Measurements from ENCODE around the gene RBM4. TPM values are rescaled to one million over a fixed set of nuclear protein-coding genes. Genes with fewer than 3 reads are reported as not detected.

RBM4 gene
- total and polyA plus RNA-seq, 9 of the 15 experiments (the other 6 are each of a cell fraction or from before 2014, with no cell fraction given) = 81.6 to 233 (median 122) TPM

DNA sequence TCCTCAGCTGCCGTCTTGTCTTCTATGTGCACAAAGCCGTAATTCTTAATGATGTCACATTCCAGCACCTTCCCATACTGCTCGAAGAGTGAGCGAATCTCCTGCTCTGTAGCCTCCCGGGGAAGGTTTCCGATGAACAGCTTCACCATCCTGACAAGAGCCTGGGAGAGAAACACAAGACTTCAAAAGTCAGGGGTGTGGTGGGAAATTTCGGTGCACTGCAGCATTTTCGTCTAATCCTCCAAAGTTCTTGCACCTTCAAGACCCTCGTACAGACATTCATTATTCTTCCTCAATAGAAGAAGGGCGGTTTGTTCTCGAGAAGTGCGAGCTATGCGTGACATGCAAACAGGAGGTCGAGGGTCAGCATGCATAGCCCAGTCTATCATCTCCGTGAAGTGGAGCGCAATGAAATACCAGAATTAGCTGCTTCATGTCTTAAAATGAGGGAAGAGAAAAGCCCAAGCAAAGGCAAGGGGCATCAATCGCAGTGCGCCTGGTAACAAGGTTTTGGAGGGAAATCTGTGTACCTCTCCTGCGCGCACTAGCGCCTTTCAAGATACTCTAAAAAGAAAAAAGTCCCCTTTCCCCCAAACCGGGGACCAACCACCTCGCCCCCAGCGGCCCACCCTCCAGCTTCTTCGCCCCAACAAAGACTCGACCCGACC is 38.6 kb downstream of the RBM4 start (continued):
- 0 out of 2 replicates have a peak, but pooled peaks have one; percentile 11 for TF ChIP-seq ZNF592 (IDR thresholded peaks at IDR 0.05)
- TF ChIP-seq, protein P1, sequence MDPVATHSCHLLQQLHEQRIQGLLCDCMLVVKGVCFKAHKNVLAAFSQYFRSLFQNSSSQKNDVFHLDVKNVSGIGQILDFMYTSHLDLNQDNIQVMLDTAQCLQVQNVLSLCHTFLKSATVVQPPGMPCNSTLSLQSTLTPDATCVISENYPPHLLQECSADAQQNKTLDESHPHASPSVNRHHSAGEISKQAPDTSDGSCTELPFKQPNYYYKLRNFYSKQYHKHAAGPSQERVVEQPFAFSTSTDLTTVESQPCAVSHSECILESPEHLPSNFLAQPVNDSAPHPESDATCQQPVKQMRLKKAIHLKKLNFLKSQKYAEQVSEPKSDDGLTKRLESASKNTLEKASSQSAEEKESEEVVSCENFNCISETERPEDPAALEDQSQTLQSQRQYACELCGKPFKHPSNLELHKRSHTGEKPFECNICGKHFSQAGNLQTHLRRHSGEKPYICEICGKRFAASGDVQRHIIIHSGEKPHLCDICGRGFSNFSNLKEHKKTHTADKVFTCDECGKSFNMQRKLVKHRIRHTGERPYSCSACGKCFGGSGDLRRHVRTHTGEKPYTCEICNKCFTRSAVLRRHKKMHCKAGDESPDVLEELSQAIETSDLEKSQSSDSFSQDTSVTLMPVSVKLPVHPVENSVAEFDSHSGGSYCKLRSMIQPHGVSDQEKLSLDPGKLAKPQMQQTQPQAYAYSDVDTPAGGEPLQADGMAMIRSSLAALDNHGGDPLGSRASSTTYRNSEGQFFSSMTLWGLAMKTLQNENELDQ (CRISPR knock-in tag; IDR thresholded peaks at IDR 0.05; ENCODE audit: borderline replicate concordance) = no peak
- no peak for TF ChIP-seq PYGO2 (tag; IDR thresholded peaks at IDR 0.05)
- TF ChIP-seq HDAC1 (IDR thresholded peaks at IDR 0.05) = 0 out of 4 replicates have a peak, but pooled peaks of 1 of the 2 experiments have one; percentile 4
- no peak for TF ChIP-seq HDAC8 (tag; IDR thresholded peaks at IDR 0.05)
- TF ChIP-seq CHD2 (IDR thresholded peaks at IDR 0.05; ENCODE audit: low read depth, low read length) = no peak
- TF ChIP-seq, protein P2, sequence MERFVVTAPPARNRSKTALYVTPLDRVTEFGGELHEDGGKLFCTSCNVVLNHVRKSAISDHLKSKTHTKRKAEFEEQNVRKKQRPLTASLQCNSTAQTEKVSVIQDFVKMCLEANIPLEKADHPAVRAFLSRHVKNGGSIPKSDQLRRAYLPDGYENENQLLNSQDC (CRISPR knock-in tag; IDR thresholded peaks at IDR 0.05) = no peak
- TF ChIP-seq POLR2A (conservative IDR thresholded peaks at IDR 0.05) = no peak
- TF ChIP-seq, protein P3, sequence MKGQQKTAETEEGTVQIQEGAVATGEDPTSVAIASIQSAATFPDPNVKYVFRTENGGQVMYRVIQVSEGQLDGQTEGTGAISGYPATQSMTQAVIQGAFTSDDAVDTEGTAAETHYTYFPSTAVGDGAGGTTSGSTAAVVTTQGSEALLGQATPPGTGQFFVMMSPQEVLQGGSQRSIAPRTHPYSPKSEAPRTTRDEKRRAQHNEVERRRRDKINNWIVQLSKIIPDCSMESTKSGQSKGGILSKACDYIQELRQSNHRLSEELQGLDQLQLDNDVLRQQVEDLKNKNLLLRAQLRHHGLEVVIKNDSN (CRISPR knock-in tag; IDR thresholded peaks at IDR 0.05) = no peak
- TF ChIP-seq, protein P4, sequence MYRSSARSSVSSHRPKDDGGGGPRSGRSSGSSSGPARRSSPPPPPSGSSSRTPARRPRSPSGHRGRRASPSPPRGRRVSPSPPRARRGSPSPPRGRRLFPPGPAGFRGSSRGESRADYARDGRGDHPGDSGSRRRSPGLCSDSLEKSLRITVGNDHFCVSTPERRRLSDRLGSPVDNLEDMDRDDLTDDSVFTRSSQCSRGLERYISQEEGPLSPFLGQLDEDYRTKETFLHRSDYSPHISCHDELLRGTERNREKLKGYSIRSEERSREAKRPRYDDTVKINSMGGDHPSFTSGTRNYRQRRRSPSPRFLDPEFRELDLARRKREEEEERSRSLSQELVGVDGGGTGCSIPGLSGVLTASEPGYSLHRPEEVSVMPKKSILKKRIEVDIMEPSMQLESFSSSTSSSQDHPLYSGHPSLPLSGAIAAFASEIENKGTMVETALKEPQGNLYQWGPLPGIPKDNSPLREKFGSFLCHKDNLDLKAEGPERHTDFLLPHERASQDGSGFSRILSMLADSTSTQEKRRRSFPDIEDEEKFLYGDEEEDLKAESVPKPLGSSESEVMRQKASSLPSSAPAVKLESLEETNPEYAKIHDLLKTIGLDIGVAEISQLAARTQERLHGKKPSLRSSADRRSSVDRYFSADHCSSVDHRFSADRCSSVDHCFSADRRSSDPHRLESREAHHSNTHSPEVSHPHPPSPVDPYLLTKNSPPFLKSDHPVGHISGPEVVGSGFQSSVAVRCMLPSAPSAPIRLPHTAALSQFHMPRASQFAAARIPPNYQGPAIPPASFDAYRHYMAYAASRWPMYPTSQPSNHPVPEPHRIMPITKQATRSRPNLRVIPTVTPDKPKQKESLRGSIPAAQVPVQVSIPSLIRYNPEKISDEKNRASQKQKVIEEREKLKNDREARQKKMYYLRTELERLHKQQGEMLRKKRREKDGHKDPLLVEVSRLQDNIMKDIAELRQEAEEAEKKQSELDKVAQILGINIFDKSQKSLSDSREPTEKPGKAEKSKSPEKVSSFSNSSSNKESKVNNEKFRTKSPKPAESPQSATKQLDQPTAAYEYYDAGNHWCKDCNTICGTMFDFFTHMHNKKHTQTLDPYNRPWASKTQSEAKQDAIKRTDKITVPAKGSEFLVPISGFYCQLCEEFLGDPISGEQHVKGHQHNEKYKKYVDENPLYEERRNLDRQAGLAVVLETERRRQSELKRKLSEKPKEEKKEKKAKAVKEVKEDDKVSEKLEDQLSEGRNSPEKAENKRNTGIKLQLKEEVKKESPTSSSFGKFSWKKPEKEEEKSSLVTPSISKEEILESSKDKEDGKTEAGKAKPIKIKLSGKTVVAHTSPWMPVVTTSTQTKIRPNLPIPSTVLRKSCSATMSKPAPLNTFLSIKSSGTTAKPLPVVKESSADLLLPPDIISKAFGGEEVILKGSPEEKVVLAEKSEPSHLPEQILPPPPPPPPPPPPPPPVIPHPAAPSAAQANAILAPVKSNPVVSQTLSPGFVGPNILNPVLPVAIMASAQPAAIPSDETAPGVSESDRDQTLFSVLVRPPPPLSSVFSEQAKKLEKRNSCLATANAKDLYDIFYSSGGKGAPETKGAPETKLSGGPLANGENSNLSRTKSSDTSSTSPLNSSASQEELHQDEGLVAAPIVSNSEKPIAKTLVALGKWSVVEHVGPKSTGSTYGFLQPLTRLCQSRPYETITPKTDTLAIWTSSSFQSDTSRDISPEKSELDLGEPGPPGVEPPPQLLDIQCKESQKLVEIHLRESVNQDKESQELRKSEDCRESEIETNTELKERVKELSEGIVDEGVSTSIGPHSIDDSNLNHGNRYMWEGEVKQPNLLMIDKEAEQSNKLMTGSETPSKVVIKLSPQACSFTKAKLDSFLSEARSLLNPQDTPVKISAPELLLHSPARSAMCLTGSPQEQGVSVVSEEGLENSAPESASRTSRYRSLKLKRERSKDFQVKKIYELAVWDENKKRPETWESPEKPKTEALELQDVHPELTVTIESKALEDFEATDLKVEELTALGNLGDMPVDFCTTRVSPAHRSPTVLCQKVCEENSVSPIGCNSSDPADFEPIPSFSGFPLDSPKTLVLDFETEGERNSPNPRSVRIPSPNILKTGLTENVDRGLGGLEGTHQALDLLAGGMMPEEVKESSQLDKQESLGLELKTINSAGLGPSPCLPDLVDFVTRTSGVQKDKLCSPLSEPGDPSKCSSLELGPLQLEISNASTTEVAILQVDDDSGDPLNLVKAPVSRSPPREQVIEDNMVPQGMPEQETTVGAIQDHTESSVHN (IDR thresholded peaks at IDR 0.05; ENCODE audit: borderline replicate concordance in 1 of 2, low read depth in 1 of 2) = no peak
